Measurements from ENCODE around the gene LMLN. TPM values are rescaled to one million over a fixed set of nuclear protein-coding genes. Genes with fewer than 3 reads are reported as not detected.

Gene LMLN
- total and polyA plus RNA-seq, 8 donors: 2.2 to 6.4 (median 4.4) TPM

DNA sequence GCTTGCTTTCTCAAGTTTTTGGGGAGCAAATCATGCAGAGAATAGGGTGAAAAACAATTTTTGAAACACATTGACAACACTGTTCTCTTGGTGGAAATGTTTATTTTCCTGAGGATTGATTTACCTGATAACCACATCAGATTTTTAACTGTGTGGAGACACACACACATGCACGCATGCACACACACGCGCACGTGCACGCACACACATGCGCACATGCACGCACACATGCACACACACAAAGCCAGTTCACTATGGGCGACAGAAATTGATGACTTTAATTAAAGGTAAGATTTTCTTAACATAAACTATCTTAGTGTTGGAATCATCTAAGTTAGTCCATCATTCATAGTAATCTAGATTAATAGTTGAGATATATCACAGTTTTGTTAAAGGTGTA is 15.3 kb downstream of the LMLN start:
- Histone ChIP-seq H3K27me3 (no peaks in the 10 kb centered on the region), H3K4me3 (no peak overlapping the region), H3K9me3 (no peaks in the 10 kb centered on the region), H3K4me1 (no peaks in the 10 kb centered on the region), H3K36me3 (peaks cover 0 to 12% (median 0%) of the 10 kb centered on the region in 3 donors), H3K27ac (no peak overlapping the region)
- WGBS, 2 donors: 95 to 96% methylated on average over 8 of the region's 8 CpGs
- intact Hi-C loops (cut with DNase I): no loop called here
- no peak for ATAC-seq
- FAIRE-seq: no peak
- TF ChIP-seq, protein P1, sequence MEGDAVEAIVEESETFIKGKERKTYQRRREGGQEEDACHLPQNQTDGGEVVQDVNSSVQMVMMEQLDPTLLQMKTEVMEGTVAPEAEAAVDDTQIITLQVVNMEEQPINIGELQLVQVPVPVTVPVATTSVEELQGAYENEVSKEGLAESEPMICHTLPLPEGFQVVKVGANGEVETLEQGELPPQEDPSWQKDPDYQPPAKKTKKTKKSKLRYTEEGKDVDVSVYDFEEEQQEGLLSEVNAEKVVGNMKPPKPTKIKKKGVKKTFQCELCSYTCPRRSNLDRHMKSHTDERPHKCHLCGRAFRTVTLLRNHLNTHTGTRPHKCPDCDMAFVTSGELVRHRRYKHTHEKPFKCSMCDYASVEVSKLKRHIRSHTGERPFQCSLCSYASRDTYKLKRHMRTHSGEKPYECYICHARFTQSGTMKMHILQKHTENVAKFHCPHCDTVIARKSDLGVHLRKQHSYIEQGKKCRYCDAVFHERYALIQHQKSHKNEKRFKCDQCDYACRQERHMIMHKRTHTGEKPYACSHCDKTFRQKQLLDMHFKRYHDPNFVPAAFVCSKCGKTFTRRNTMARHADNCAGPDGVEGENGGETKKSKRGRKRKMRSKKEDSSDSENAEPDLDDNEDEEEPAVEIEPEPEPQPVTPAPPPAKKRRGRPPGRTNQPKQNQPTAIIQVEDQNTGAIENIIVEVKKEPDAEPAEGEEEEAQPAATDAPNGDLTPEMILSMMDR (IDR thresholded peaks at IDR 0.05): no peak
- no peak for DNase-seq

DNA sequence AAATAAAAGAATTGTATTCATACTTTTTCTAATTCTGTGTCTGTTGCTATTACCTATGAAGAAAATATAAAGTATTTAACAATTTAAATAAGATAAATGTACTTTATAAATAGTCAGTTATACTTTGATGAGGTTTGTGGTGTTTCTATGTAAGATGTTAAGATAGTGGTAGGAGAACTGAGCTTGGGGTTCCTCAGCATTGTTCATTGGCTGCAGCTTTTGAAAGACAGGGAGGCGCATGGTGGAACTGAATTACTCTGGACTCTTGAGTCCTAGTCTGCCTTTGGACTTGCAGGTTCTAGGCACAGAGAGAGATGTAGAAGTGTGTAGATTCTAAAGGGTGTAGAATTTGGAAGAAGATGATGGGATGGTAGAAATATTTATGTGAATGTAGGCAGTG is 23.1 kb downstream of the LMLN start:
- TF ChIP-seq, protein P1 (IDR thresholded peaks at IDR 0.05): no peak
- no peaks in the 10 kb centered on the region for H3K9me3 ChIP-seq
- H3K27ac ChIP-seq: no peak overlapping the region
- H3K4me1 ChIP-seq: no peaks in the 10 kb centered on the region
- no peak for DNase-seq
- intact Hi-C loops (cut with DNase I): no loop called here
- H3K4me3 ChIP-seq: no peak overlapping the region
- H3K27me3 ChIP-seq: no peaks in the 10 kb centered on the region
- 93 to 98% methylated on average over 1 of the region's 1 CpG for WGBS, 2 donors
- no peak for FAIRE-seq
- peaks cover 0 to 4% (median 0%) of the 10 kb centered on the region in 3 donors for H3K36me3 ChIP-seq
- ATAC-seq: no peak

DNA sequence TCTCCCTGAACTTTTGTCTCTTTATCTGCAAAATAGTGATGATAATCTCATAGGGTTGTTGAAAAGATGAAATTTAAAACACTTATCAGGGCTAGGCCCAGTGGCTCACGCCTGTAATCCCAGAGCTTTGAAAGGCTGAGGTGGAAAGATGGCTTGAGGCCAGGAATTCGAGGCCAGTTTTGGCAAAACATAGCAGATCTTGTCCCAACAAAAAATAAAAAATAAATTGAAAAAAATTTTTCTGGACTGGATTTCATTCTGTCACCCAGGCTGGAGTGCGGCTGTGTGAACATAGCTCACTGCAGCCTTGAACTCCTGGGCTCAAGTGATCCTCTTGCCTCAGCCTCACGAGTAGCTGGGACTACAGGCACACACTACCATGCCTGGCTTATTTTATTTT is 29.6 kb downstream of the LMLN start:
- Histone ChIP-seq H3K4me1 (no peaks in the 10 kb centered on the region), H3K36me3 (no peaks in the 10 kb centered on the region), H3K27me3 (no peaks in the 10 kb centered on the region), H3K27ac (no peak overlapping the region), H3K9me3 (no peaks in the 10 kb centered on the region), H3K4me3 (no peak overlapping the region)
- ATAC-seq (no peak), FAIRE-seq (no peak), DNase-seq (no peak)
- TF ChIP-seq, protein P1 (IDR thresholded peaks at IDR 0.05): no peak
- 45 to 60% methylated on average over 4 of the region's 4 CpGs for WGBS, 2 donors
- intact Hi-C loops (cut with DNase I): no loop called here

DNA sequence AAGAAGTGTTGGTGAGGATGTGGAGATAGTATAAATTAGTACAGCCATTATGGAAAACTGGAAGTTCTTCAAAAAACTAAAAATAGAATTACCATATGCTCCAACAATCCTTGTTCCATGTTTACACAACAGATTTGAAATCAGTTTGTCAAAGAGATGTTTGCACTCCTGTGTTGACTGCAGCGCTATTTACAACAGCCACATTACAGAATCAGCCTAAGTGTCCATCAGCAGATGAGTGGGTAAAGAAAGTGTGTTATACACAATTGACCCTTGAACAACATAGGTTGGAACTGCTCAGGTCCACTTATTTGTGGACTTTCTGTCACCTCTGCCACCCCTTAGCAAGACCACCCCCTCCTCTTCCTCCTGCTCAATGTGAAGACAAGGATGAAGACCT is 34.7 kb downstream of the LMLN start:
- DNase-seq (no peak), ATAC-seq (no peak), FAIRE-seq (no peak)
- TF ChIP-seq, protein P1 (IDR thresholded peaks at IDR 0.05): no peak
- no peaks in the 10 kb centered on the region for H3K4me1 ChIP-seq
- no peaks in the 10 kb centered on the region for H3K9me3 ChIP-seq
- H3K4me3 ChIP-seq: no peak overlapping the region
- intact Hi-C loops (cut with DNase I): no loop called here
- H3K27me3 ChIP-seq: no peaks in the 10 kb centered on the region
- 37 to 53% methylated on average over 1 of the region's 1 CpG for WGBS, 2 donors
- H3K36me3 ChIP-seq: no peaks in the 10 kb centered on the region
- H3K27ac ChIP-seq: no peak overlapping the region

DNA sequence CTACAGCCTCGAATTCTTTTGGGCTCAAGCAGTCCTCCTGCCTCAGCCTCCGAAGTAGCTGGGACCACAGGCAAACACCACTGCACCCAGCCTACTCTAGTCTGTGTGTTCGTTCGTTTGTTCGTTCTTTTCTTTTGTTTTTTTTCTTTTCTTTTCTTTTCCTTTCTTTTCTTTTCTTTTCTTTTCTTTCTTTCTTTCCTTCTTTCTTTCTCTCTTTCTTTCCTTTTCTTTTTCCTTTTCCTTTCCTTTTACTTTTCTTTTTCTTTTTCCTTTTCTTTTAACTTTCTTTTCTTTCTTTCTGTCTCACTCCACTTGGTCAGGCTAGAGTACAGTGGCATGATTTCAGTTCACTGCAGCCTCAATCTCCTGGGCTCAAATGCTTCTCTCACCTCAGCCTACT is 36.8 kb downstream of the LMLN start:
- WGBS, 2 donors: 87 to 89% methylated on average over 5 of the region's 5 CpGs
- Histone ChIP-seq H3K9me3 (no peaks in the 10 kb centered on the region), H3K36me3 (no peaks in the 10 kb centered on the region), H3K4me1 (no peaks in the 10 kb centered on the region), H3K27ac (no peak overlapping the region), H3K4me3 (no peak overlapping the region), H3K27me3 (no peaks in the 10 kb centered on the region)
- intact Hi-C loops (cut with DNase I): no loop called here
- no peak for DNase-seq
- TF ChIP-seq, protein P1 (IDR thresholded peaks at IDR 0.05): no peak
- no peak for ATAC-seq
- FAIRE-seq: no peak
